GM20000 (cell line): ENCODE results near the gene XYLT1.

Experiments used
- DNase-seq: peaks from one replicate; pipeline ENCODE4 v3.0.0; 2012; ENCODE audit warnings: low spot score
- TF ChIP-seq, protein P1 (sequence below): IDR thresholded peaks from 2 replicates; pipeline ENCODE4 v1.5.1; 2012; ENCODE audit warnings: mild to moderate bottlenecking, control low read depth; ENCODE audit errors: extremely low read depth, missing control alignments

XYLT1 gene

GRCh38 chr16:17453364-17454038, 17.3 kb downstream of the XYLT1 start:
- no peak for DNase-seq
- TF ChIP-seq, protein P1, sequence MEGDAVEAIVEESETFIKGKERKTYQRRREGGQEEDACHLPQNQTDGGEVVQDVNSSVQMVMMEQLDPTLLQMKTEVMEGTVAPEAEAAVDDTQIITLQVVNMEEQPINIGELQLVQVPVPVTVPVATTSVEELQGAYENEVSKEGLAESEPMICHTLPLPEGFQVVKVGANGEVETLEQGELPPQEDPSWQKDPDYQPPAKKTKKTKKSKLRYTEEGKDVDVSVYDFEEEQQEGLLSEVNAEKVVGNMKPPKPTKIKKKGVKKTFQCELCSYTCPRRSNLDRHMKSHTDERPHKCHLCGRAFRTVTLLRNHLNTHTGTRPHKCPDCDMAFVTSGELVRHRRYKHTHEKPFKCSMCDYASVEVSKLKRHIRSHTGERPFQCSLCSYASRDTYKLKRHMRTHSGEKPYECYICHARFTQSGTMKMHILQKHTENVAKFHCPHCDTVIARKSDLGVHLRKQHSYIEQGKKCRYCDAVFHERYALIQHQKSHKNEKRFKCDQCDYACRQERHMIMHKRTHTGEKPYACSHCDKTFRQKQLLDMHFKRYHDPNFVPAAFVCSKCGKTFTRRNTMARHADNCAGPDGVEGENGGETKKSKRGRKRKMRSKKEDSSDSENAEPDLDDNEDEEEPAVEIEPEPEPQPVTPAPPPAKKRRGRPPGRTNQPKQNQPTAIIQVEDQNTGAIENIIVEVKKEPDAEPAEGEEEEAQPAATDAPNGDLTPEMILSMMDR: no peak

GRCh38 chr16:17452922-17453321, 17.8 kb downstream of the XYLT1 start:
- no peak for DNase-seq
- TF ChIP-seq, protein P1: no peak

- TF ChIP-seq, protein P1: no peak
- DNase-seq: no peak
Measured at GRCh38 chr16:17451843-17452242, 18.9 kb downstream of the XYLT1 start.

GRCh38 chr16:17450291-17450690, 20.5 kb downstream of the XYLT1 start:
- TF ChIP-seq, protein P1: no peak
- no peak for DNase-seq

GRCh38 chr16:17448640-17449638, 21.8 kb downstream of the XYLT1 start:
- no peak for DNase-seq
- TF ChIP-seq, protein P1: no peak

DNA sequence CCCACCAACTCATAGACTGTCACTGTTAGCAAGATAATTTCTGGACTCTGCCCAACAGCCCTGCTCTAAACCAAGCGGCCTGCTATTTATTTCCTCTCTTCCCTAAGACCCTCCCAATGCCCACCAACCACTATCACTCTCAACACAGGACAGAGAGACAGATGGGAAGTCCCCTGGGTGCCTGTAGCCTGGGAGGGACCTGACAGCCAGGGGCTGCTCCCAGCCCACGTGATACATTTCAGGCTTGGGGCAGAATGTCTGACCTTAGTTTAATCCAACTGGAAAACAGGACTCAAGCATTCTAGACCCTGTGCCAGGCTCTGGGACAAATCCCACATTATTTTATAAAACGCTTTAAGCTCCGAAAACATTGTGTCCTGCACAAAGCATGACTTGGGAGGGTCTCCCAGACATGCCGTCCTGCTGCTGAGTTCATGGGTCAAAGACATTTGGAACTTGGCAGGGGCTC, 23.6 kb downstream of the XYLT1 start:
- DNase-seq: no peak
- TF ChIP-seq, protein P1: no peak

DNA sequence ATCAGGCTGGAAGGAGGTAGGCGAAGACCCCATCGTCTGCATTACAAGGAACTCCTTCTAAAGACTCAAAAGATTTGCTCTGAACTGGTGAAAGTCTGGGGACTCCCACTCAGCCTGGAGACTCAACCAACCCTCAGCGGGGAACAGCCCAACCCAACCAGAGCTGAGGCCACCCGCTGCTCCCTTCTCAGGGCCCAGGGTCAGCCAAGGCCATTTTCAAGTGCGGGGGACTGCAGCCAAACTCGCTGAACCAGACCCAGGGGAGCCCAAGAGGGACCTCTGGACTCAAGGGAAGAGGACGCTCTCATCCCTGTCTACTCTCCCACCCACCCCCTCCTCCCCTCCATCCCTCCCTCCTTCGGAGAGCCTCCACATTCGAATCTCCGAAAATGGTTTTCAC, 24.1 kb downstream of the XYLT1 start:
- DNase-seq: no peak
- TF ChIP-seq, protein P1: no peak
